G401 (cell line): ENCODE data around the gene CCT5. TPM values are rescaled to one million over a fixed set of nuclear protein-coding genes. Genes with fewer than 3 reads are reported as not detected.
"Not testable (repeated sequence)": the region's sequence is repeated elsewhere in the genome, so short reads cannot be mapped to it uniquely, and the experiment has no call there.

Experiments
- DNase-seq: peaks from one replicate; pipeline ENCODE4 v3.0.0-alpha.2; 2015; ENCODE audit warnings: low spot score
- in situ Hi-C: cut with HindIII; loops from 2 replicates; pipeline ENCODE4 v1.10.0; 2016; ENCODE audit warnings: low sequenced_read_pairs, mixed read lengths
- total RNA-seq: library from RNA; depleted of rRNA; stranded (reverse); fragments of >200 nt; shearing (Covaris generic); gene quantifications from 2 replicates; pipeline ENCODE4 v1.2.3, GENCODE V29; 2014

Gene CCT5
- total RNA-seq, 1 experiment from 2014 or later = 956 TPM

GRCh38 chr5:10243660-10244240, 6.3 kb upstream of the CCT5 start:
- DNase-seq = no peak
- in situ Hi-C loops = no loop called here

GRCh38 chr5:10244342-10244944, 5.6 kb upstream of the CCT5 start:
- no peak for DNase-seq

DNA sequence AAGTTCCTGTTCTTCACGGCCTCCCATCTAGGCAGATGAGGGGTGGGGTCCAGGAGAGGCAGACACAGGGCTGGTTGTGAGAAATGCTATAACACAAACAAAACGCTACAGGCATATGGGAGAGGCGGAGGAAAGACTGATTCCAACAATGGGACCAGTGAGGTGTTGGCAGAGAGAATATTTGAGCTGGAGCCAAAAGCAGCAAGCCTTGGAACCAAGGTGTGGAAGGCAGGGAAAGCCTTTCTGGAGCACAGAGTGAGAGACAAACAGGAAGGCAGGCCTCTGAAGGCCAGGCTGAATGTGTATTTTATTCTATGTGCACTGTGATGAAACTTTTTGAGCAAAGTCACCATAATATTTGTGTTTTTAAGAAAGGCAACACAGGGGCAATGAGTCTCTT, 3.3 kb upstream of the CCT5 start:
- peak; percentile 91 for DNase-seq
- in situ Hi-C loops = no loop called here

More at GRCh38 chr5:10244342-10244944, 5.6 kb upstream of the CCT5 start:
- in situ Hi-C loops = no loop called here

GRCh38 chr5:10247217-10247616, 2.9 kb upstream of the CCT5 start:
- in situ Hi-C loops, DNase-seq: not testable (repeated sequence)

GRCh38 chr5:10248378-10249260, 1.5 kb upstream of the CCT5 start:
- in situ Hi-C loops = no loop called here
- DNase-seq = peak; percentile 8

GRCh38 chr5:10250806-10251276, 761 bp downstream of the CCT5 start:
- in situ Hi-C loops = no loop called here
- DNase-seq = no peak

DNA sequence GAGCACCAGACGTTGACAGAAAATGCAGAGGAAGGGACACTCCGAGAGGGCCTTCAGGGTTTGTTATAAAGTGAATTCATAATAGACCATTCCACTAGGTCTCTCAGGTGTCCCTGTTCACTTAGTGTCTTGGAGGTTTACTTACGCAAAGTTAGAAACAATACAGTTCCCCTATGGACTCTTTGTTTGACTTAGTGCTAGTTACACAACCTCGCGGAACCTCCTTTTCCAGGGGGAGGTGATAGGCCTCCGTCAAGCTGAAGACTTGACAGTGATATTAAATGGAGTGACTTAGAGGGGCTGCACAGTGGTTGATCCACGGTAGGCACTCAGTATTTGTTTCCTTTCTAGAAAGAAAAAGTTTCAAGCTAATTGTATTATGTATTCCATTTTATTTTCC, 1.3 kb downstream of the CCT5 start:
- in situ Hi-C loops = no loop called here
- no peak for DNase-seq

DNA sequence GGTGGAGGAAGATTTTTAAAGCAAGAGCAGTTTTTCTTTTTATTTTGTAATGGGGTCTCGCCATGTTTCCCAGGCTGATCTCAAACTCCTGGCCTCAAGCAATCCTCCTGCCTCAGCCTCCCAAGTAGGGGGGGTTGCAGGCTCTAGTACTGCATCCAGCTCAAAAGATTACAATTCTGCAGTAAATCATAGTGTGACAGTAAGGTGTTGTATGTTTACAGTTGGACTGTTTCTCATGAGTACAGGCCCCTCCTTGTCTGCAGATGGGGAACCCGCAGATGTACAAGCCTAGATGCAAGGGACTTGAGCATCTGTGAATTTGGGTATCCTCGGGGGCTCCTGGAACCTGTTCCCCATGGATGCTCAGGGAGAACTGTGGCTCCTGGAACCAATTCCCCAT, 3.3 kb downstream of the CCT5 start:
- in situ Hi-C loops = no loop called here
- DNase-seq = no peak

DNA sequence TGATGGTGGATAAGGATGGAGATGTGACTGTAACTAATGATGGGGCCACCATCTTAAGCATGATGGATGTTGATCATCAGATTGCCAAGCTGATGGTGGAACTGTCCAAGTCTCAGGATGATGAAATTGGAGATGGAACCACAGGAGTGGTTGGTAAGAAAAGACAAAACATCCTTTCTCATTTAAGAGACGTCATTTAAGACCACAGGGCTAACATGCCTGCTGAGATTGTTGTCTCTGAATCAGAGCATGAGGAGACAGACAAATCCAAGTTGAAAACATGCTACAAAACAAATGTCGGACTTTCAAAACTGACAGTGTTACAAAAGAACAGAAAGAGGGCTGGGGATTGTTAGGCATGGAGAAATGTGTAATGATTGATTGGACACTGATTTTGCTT, 4.6 kb downstream of the CCT5 start:
- DNase-seq = no peak
- in situ Hi-C loops = no loop called here

GRCh38 chr5:10257870-10258269, 7.8 kb downstream of the CCT5 start:
- DNase-seq = no peak
- in situ Hi-C loops = no loop called here

DNA sequence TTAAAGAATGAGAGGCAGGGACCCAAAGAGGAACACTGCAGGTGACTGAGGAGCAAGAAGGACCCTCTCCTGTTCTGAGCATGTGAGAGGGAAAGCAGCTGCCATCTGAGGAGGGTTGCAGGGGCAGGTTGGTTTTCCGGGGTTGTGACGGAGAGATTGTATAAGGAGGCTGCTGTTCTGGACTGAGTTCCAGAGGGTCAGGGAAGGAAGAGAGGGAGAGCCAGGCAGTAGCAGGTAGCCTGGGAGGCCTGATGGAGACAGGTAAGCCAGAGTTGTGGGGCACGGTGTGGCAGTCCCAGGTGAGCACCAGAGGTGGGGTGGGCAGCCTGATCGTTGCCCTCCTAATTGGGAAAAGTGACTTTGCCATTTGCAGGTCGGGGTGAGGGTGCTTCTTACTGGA, 9.8 kb downstream of the CCT5 start:
- in situ Hi-C loops = no loop called here
- no peak for DNase-seq

- in situ Hi-C loops = no loop called here
- no peak for DNase-seq
Observed at GRCh38 chr5:10261065-10261464, 11.0 kb downstream of the CCT5 start.

DNA sequence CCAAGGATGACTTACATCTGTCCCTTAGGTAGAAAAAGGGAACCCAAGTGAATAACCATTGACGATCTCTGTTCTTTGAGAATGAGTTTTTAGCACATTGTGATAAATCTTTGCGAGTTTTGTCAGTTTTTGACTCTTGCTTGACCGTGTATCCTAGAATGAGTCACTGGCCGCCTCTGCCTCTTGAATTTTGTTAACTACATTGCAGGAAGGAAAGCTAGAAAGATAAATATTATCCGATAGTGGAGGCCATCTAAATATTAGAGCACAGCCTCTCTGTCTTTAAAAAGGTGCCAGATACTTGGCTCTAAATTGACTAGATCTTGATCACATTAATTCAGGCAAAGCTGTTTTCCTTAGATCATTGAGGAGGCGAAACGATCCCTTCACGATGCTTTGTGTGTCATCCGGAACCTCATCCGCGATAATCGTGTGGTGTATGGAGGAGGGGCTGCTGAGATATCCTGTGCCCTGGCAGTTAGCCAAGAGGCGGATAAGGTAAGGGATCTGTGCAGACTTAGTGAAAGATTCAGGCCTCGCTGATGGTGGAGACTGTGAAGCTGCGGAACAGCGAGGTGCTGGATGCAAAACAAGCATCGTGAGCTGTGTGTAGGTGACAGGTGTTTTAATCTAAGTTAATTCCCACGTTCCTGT, 12.2 kb downstream of the CCT5 start:
- DNase-seq = no peak
- in situ Hi-C loops = no loop called here

GRCh38 chr5:10262995-10263394, 12.9 kb downstream of the CCT5 start:
- in situ Hi-C loops = no loop called here
- no peak for DNase-seq

- no peak for DNase-seq
- in situ Hi-C loops = no loop called here
Observed at GRCh38 chr5:10264604-10265003, 14.5 kb downstream of the CCT5 start.

GRCh38 chr5:10265245-10266109, 15.4 kb downstream of the CCT5 start:
- DNase-seq = no peak
- in situ Hi-C loops = no loop called here

GRCh38 chr5:10266137-10266536, 16.1 kb downstream of the CCT5 start:
- in situ Hi-C loops = no loop called here
- DNase-seq = no peak

DNA sequence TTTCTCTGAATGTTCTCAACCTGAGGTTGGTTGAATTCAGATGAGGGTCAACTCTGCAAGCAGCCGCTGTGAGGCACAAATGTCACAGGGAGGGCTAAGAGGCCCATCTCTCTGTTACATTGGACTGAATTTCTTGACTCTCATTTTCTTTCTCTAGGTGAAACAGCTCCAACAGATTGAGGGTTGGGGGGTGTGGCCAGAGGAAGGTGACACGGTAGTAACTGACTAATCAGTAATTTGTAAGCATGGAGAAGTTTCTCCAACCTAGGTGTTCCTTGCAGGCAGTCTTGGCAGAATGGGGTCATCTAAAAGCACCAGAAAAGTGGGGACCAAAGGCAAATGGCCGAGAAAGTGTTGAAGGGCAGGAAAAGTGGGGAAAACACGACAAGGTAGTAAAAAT, 16.8 kb downstream of the CCT5 start:
- no peak for DNase-seq
- in situ Hi-C loops = no loop called here

GRCh38 chr5:10268100-10268499, 18.0 kb downstream of the CCT5 start:
- in situ Hi-C loops = no loop called here
- DNase-seq = no peak
